Rectal smooth muscle tissue (tissue), 1 donor: ENCODE measurements around the gene OVCH2.
"Not testable (repeated sequence)": the region's sequence is repeated elsewhere in the genome, so short reads cannot be mapped to it uniquely, and the experiment has no call there.

Experiments
- H3K27ac ChIP-seq: one replicate; pipeline ENCODE4 v1.7.0; 2013; ENCODE audit warnings: low read depth, low read length, inconsistent platforms
- H3K27me3 ChIP-seq: one replicate; pipeline ENCODE4 v1.7.0; 2013; ENCODE audit warnings: low read length; ENCODE audit not compliant: control insufficient read depth, insufficient read depth
- H3K36me3 ChIP-seq: one replicate; pipeline ENCODE4 v1.7.0; 2013; ENCODE audit warnings: low read length; ENCODE audit not compliant: control insufficient read depth, insufficient read depth
- H3K4me1 ChIP-seq: one replicate; pipeline ENCODE4 v1.7.0; 2013; ENCODE audit warnings: low read length; ENCODE audit not compliant: control insufficient read depth, insufficient read depth
- H3K4me3 ChIP-seq: one replicate; pipeline ENCODE4 v1.7.0; 2013; ENCODE audit warnings: low read length
- H3K9ac ChIP-seq: one replicate; pipeline ENCODE4 v1.7.0; 2013; ENCODE audit warnings: low read length

Gene OVCH2, protein sequence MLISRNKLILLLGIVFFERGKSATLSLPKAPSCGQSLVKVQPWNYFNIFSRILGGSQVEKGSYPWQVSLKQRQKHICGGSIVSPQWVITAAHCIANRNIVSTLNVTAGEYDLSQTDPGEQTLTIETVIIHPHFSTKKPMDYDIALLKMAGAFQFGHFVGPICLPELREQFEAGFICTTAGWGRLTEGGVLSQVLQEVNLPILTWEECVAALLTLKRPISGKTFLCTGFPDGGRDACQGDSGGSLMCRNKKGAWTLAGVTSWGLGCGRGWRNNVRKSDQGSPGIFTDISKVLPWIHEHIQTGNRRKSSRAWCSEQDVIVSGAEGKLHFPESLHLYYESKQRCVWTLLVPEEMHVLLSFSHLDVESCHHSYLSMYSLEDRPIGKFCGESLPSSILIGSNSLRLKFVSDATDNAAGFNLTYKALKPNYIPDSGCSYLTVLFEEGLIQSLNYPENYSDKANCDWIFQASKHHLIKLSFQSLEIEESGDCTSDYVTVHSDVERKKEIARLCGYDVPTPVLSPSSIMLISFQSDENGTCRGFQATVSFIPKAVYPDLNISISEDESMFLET

DNA sequence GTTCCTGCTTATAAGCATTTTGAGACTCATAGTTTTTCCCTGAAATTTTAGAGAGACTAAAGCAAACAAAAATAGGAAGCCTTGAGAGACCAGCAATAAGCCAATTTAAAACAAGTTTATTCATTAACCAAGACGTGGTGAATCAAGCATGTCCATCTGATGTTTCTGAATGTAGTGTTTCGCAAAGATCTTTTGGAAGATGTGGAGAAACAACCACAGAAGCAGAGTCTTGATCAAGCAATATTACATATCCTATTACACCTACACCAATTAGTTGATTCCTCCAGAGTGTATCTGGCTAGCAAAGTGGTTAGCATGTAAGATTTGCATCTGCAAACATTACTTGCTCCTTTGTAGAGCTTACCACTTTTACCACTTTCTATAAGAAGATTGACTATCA lies at the start of gene OVCH2:
Gene OVCH2 (minus strand): TSS at position 101 of the 400 bp plus-strand sequence. CDS start 83 bp downstream, at position 18.
- no peak within 1 kb of the TSS for H3K4me3 ChIP-seq
- H3K27ac ChIP-seq = no peak within 1 kb of the TSS
- no peaks in the 10 kb centered on the region for H3K4me1 ChIP-seq
- no peaks in the 10 kb centered on the region for H3K27me3 ChIP-seq
- no peaks in the 10 kb centered on the region for H3K36me3 ChIP-seq
- no peak within 1 kb of the TSS for H3K9ac ChIP-seq

DNA sequence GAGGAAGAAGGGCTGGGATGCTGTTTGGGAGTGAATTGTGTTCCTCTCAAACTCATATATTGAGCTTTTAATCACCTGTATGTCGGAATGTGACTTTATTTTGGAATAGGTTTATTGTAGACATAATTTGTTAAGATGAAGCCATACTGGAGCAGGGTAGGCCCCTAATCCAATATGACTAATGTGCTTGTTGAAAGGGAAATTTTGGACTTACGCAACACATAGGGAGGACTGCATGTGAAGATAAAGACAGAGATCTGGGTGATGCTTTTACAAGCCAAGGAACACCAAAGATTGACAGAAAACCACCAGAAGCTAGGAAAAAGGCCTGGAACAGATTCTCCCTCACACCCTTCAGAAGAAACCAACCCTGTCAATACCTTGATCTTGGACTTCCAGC lies 43.2 kb upstream of the OVCH2 start:
- no peak overlapping the region for H3K9ac ChIP-seq
- no peaks in the 10 kb centered on the region for H3K27me3 ChIP-seq
- no peaks in the 10 kb centered on the region for H3K36me3 ChIP-seq
- no peaks in the 10 kb centered on the region for H3K4me1 ChIP-seq
- H3K27ac ChIP-seq = no peak overlapping the region
- no peak overlapping the region for H3K4me3 ChIP-seq

DNA sequence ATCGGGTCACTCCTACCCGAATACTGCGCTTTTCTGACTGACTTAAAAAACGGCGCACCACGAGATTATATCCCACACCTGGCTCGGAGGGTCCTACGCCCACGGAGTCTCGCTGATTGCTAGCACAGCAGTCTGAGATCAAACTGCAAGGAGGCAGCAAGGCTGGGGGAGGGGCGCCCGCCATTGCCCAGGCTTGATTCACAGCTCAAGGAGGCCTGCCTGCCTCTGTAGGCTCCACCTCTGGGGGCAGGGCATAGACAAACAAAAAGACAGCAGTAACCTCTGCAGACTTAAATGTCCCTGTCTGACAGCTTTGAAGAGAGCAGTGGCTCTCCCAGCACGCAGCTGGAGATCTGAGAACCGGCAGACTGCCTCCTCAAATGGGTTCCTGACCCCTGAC lies 28.5 kb upstream of the OVCH2 start:
- not testable (repeated sequence) for H3K27me3 ChIP-seq, H3K4me1 ChIP-seq, H3K27ac ChIP-seq, H3K36me3 ChIP-seq, H3K4me3 ChIP-seq, H3K9ac ChIP-seq

DNA sequence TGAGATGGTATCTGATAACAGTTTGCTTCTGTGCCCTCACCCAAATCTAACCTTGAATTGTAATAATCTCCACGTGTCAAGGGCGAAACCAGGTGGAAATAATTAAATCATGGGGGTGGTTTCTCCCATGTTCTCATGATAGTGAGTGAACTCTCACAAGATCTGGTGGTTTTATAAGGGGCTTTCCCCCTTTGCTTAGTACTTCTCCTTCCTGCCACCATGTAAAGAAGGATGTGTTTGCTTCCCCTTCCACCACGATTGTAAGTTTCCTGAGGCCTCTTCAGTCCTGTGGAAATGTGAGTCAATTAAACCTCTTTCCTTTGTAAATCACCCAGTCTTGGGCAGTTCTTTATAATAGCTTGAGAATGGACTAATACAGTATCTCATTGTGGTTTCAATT lies 8.5 kb upstream of the OVCH2 start:
- H3K4me1 ChIP-seq = no peaks in the 10 kb centered on the region
- no peak overlapping the region for H3K4me3 ChIP-seq
- H3K9ac ChIP-seq = no peak overlapping the region
- H3K27me3 ChIP-seq = no peaks in the 10 kb centered on the region
- no peaks in the 10 kb centered on the region for H3K36me3 ChIP-seq
- no peak overlapping the region for H3K27ac ChIP-seq

DNA sequence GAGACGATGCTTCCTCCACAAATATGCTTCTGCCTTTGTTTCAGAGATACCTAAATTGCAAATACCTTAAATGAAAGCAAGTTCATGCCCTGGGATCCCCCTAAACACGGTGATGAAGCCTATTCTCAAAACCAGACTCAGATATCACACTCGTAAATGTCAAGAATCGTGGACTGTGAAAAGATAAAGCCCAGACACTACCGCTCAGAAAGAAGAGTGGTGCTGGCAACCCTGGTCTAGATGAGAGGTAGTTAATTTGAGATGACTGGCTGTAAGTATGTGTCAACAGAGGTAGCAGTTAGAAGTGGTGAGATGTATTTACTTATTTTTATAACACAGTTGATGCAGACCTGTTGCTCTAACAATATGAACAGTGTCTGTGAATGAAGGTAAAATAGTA lies 2.5 kb downstream of the OVCH2 start:
- Histone ChIP-seq H3K27me3 (no peaks in the 10 kb centered on the region), H3K4me3 (no peak overlapping the region), H3K9ac (no peak overlapping the region), H3K4me1 (no peaks in the 10 kb centered on the region), H3K36me3 (no peaks in the 10 kb centered on the region), H3K27ac (no peak overlapping the region)

DNA sequence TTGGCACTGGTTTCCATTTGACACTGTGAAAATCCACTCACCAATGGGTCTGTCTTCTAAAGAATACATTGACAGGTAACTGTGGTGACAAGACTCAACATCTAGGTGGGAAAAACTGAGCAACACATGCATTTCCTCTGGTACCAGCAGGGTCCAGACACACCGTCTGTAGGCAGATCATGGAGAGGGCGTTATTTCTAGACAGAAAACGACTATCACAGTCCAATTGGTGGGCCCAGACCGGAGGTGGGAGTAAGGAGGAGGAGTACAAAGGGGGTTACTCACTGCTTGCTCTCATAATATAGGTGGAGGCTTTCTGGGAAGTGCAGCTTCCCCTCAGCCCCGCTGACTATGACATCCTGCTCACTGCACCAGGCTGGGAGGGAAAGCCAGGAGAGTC lies 9.9 kb downstream of the OVCH2 start:
- no peak overlapping the region for H3K27ac ChIP-seq
- no peak overlapping the region for H3K9ac ChIP-seq
- no peak overlapping the region for H3K4me3 ChIP-seq
- H3K4me1 ChIP-seq = no peaks in the 10 kb centered on the region
- H3K36me3 ChIP-seq = no peaks in the 10 kb centered on the region
- H3K27me3 ChIP-seq = no peaks in the 10 kb centered on the region

DNA sequence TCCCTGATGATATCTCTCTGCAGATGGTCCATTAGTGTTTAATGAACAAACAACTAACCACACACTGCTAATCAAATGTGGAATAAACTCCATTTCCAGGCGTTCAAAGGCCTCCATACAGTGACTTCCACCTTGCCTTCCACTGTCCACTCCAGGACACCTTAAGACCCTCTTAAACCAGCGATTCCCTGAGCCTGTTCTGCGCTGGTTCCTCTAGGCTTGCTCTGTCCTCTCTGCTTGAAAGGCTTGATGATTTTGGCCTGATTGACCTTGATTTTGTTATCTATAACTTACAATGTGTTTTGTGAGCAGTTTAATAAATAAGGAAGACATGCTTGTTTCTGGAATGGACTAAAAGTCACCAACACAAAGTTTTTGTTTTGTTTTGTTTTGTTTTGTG lies 12.0 kb downstream of the OVCH2 start:
- Histone ChIP-seq H3K4me3 (no peak overlapping the region), H3K9ac (no peak overlapping the region)

DNA sequence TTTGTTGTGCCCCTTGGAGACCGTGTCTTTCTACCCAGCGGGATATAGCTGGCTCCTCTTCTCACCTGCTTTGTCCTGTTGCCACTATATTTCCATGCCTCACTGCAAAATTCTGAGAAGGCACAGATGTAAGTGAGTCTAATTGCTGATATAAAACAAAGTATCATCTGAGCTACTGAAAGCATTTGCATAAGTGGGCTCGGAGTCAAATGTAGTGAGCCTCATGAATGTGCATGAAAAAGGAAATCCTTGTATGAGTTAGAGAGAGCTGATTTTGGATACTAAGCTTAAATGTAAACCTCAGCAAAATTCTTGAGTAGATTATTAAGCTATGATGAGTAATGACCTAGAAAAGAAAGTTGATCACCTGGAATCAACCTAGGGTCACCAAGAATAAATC lies 13.9 kb downstream of the OVCH2 start:
- Histone ChIP-seq H3K4me3 (no peak overlapping the region), H3K27me3 (no peaks in the 10 kb centered on the region), H3K27ac (no peak overlapping the region), H3K9ac (no peak overlapping the region), H3K36me3 (no peaks in the 10 kb centered on the region), H3K4me1 (no peaks in the 10 kb centered on the region)

More for the DNA sequence above, 12.0 kb downstream of the OVCH2 start:
- no peak overlapping the region for H3K27ac ChIP-seq
- H3K36me3 ChIP-seq = no peaks in the 10 kb centered on the region
- no peaks in the 10 kb centered on the region for H3K4me1 ChIP-seq
- H3K27me3 ChIP-seq = no peaks in the 10 kb centered on the region

DNA sequence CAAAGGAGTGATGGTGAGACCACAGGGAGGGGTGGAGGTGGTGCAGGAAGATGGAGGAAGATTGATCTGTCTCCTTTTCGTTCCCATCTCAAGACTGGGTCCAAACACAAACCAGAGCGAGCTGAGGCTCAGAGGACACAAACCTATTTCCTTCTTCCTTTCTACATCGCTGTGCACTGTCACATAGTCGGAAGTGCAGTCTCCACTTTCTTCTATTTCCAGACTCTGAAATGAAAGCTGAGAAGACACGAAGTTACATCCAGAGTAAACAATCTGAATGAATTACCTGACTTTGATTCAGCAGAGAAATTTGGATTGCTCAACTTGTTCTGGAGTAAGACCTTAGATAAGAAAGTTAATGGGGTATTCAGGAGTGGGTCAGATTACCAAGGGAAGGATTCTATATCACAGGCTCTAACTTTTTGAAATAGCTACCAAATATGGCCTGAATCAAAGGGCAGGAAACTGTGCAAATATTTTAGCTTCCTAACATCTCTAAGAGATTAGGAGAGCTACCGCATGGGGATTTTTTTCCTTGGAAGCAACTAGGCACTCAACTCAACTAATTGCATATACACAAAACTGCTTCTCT lies 14.4 kb downstream of the OVCH2 start:
- no peaks in the 10 kb centered on the region for H3K4me1 ChIP-seq
- no peak overlapping the region for H3K4me3 ChIP-seq
- no peaks in the 10 kb centered on the region for H3K36me3 ChIP-seq
- no peaks in the 10 kb centered on the region for H3K27me3 ChIP-seq
- no peak overlapping the region for H3K9ac ChIP-seq
- H3K27ac ChIP-seq = no peak overlapping the region

DNA sequence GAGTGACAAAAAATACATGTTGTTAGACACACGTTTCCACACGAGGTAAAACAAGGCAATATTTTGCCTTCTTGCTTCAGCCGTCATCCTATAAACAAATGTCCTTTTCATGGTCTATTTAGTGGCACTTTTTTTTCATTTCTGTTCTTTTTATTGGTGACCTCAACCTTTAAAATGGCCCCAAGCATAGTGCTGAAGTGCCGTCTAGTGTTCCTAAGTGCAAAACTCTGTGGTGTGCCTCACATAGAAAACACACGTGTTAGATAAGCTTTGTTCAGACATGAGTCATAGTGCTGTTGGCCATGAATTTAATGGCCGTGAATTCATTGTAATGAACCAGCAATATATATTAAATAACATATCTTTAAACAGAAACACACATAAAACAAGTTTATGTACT lies 15.6 kb downstream of the OVCH2 start:
- Histone ChIP-seq H3K27me3 (no peaks in the 10 kb centered on the region), H3K36me3 (no peaks in the 10 kb centered on the region), H3K4me3 (no peak overlapping the region), H3K4me1 (no peaks in the 10 kb centered on the region), H3K27ac (no peak overlapping the region), H3K9ac (no peak overlapping the region)

DNA sequence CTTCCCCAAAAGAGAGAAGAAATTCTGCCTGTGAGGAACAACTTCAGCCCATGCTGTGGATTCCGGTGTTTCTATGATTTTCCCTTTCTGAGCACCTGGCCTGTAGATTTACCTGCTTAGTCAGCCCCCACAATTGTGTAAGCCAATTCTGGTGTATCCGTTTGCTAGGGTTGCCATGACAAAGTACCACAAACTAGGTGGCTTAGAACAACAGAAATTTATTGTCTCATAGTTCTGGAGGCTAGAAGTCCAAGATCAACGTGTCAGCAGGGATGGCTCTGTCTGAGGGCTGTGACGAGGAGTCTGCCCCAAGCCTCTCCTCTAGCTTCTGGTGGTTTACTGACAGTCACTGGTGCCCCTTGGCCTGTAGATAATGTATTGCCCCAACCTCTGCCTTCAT lies 17.0 kb downstream of the OVCH2 start:
- Histone ChIP-seq H3K27me3 (no peaks in the 10 kb centered on the region), H3K36me3 (no peaks in the 10 kb centered on the region), H3K9ac (no peak overlapping the region), H3K4me1 (no peaks in the 10 kb centered on the region), H3K27ac (no peak overlapping the region), H3K4me3 (no peak overlapping the region)

DNA sequence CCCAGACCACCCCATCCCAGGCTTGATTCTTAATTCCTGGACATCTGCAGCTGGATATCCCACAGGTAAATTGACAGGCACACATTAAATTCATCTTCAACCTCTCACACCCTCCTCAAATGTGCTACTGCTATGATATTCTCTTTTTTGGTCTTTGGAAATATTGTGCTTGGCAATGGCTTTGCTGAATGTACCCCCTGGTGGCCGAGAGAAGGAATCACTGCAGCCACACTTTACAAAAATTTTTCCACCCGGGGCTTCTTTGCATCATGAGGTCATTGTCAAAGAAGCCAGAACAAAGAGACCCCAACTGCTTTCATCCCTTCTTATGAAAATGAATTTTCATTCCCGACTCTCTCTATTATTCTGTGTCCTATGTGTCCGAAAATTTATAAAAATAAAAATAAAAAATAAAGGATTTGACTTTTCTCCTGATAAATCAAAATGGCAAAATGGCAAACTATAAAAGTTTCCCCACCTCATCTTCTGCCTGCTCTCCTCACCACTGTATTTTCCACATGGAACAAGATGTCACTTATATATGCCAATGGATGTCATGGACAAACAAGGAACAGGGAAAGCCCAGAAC lies 17.9 kb downstream of the OVCH2 start:
- Histone ChIP-seq H3K36me3 (no peaks in the 10 kb centered on the region), H3K27me3 (no peaks in the 10 kb centered on the region), H3K4me3 (no peak overlapping the region), H3K9ac (no peak overlapping the region), H3K4me1 (no peaks in the 10 kb centered on the region), H3K27ac (no peak overlapping the region)
